HepG2 (cell line): ENCODE data around the gene MORN5. TPM values are rescaled to one million over a fixed set of nuclear protein-coding genes. Genes with fewer than 3 reads are reported as not detected.

ENCODE experiments used
- BORCS8-MEF2B ChIP-seq: sonication (generic); formaldehyde crosslinking; IDR thresholded peaks from 2 replicates; pipeline ENCODE4 v1.8.0; 2022; ENCODE audit warnings: mild to moderate bottlenecking, missing genetic modification reagents
- CBX2 ChIP-seq, 2 experiments: fragments of 200-600 bp in 1 of 2; sonication (generic); formaldehyde crosslinking in 1 of 2; IDR thresholded peaks; 2 replicates each; pipeline versions ENCODE4 v1.7.0 to v1.8.1; 2018 to 2022; ENCODE audit warnings: low read depth in 2 of 2, low read length in 1 of 2, mild to moderate bottlenecking in 1 of 2, missing genetic modification reagents in 1 of 2
- KLF6 ChIP-seq: IDR thresholded peaks from 2 replicates; pipeline ENCODE4 v1.8.0; 2016; ENCODE audit warnings: missing biosample characterization, missing genetic modification reagents
- MED1 ChIP-seq: sonication (generic); formaldehyde crosslinking; IDR thresholded peaks from 2 replicates; pipeline ENCODE4 v1.4.0; 2020; ENCODE audit warnings: missing genetic modification reagents
- NBN ChIP-seq: fragments of 450-650 bp; conservative IDR thresholded peaks from 2 replicates; pipeline ENCODE4 v1.6.1; 2017
- NFATC3 ChIP-seq: sonication (generic); formaldehyde crosslinking; IDR thresholded peaks from 2 replicates; pipeline ENCODE4 v1.5.1; 2020; ENCODE audit warnings: mild to moderate bottlenecking, missing genetic modification reagents
- NR3C1 ChIP-seq: sonication (generic); formaldehyde crosslinking; IDR thresholded peaks from 2 replicates; pipeline ENCODE4 v1.4.0; 2020; ENCODE audit warnings: missing genetic modification reagents
- PITX1 ChIP-seq: sonication (generic); formaldehyde crosslinking; IDR thresholded peaks from 2 replicates; pipeline ENCODE4 v1.5.1; 2020; ENCODE audit warnings: mild to moderate bottlenecking, missing genetic modification reagents
- POLR2AphosphoS2 ChIP-seq: IDR thresholded peaks from 2 replicates; pipeline ENCODE4 v1.6.1; 2011; ENCODE audit warnings: low read depth, low read length, improper control_type of control experiment
- SMC3 ChIP-seq: IDR thresholded peaks from 2 replicates; pipeline ENCODE4 v1.6.1; 2011; ENCODE audit warnings: low read length, improper control_type of control experiment
- TAF1 ChIP-seq: sonication (generic); formaldehyde crosslinking; IDR thresholded peaks from 2 replicates; pipeline ENCODE4 v1.4.0; 2020; ENCODE audit warnings: missing genetic modification reagents
- TCF7 ChIP-seq: sonication (generic); IDR thresholded peaks from 2 replicates; pipeline ENCODE4 v1.6.1; 2016; ENCODE audit warnings: antibody characterized with exemption, low read depth
- TGIF2 ChIP-seq: IDR thresholded peaks from 2 replicates; pipeline ENCODE4 v1.6.1; 2016; ENCODE audit warnings: control low read depth, missing compliant biosample characterization
- ZBTB3 ChIP-seq: sonication (generic); formaldehyde crosslinking; IDR thresholded peaks from 2 replicates; pipeline ENCODE4 v1.4.0; 2020; ENCODE audit warnings: low read depth, mild to moderate bottlenecking, moderate library complexity, missing genetic modification reagents, borderline replicate concordance
- ZMYM2 ChIP-seq: sonication (generic); formaldehyde crosslinking; IDR thresholded peaks from 2 replicates; pipeline ENCODE4 v1.8.0; 2022; ENCODE audit warnings: mild to moderate bottlenecking, missing genetic modification reagents
- ZNF180 ChIP-seq: sonication (generic); formaldehyde crosslinking; IDR thresholded peaks from 2 replicates; pipeline ENCODE4 v1.4.0; 2020; ENCODE audit warnings: low read depth, missing genetic modification reagents, borderline replicate concordance
- ZNF282 ChIP-seq: fragments of 450-650 bp; IDR thresholded peaks from 2 replicates; pipeline ENCODE4 v1.6.1; 2018; ENCODE audit not compliant: partially characterized antibody
- ZNF496 ChIP-seq: sonication (generic); formaldehyde crosslinking; IDR thresholded peaks from 2 replicates; pipeline ENCODE4 v1.8.1; 2023; ENCODE audit warnings: mild to moderate bottlenecking, moderate library complexity, missing genetic modification reagents; ENCODE audit not compliant: insufficient replicate concordance
- ZNF552 ChIP-seq: sonication (generic); formaldehyde crosslinking; IDR thresholded peaks from 2 replicates; pipeline ENCODE4 v1.9.0; 2022; ENCODE audit warnings: missing genetic modification reagents, mild to moderate bottlenecking, borderline replicate concordance
- ZNF558 ChIP-seq: sonication (generic); formaldehyde crosslinking; IDR thresholded peaks from 2 replicates; pipeline ENCODE4 v1.9.0; 2022; ENCODE audit warnings: mild to moderate bottlenecking, missing genetic modification reagents, borderline replicate concordance
- ZNF790 ChIP-seq: sonication (generic); formaldehyde crosslinking; IDR thresholded peaks from 2 replicates; pipeline ENCODE4 v1.8.0; 2022; ENCODE audit warnings: missing genetic modification reagents, mild to moderate bottlenecking, borderline replicate concordance
- polyA plus RNA-seq, 8 experiments: library from polyadenylated mRNA; depleted of rRNA in 3 of 8; stranded (reverse) in 7 of 8; unstranded in 1 of 8; fragments of >200 nt; fragmentation: Illumina TruSeq in 4 of 8; extraction: Trizol in 4 of 8; gene quantifications; 2 replicates each; pipeline versions ENCODE4 v1.2.1 to v1.2.3, GENCODE V29; 2011 to 2016; ENCODE audit warnings: low read depth in 4 of 8, missing spikeins in 1 of 8, mixed read lengths in 1 of 8; ENCODE audit not compliant: insufficient read depth in 1 of 8
- total RNA-seq, 5 experiments: library from RNA; depleted of rRNA; stranded (reverse); fragments of >200 nt; fragmentation: Illumina TruSeq; extraction: Trizol; gene quantifications; 2 replicates each; pipeline ENCODE4 v1.2.3, GENCODE V29; 2016; ENCODE audit warnings: low read depth in 1 of 5
- TF ChIP-seq, protein P1 (sequence below): sonication (generic); formaldehyde crosslinking; IDR thresholded peaks from 2 replicates; pipeline ENCODE4 v1.5.0; 2020; ENCODE audit warnings: missing genetic modification reagents, mild to moderate bottlenecking, borderline replicate concordance
- TF ChIP-seq, protein P2 (sequence below), 2 experiments: sonication (generic) in 1 of 2; formaldehyde crosslinking in 1 of 2; IDR thresholded peaks; 2 replicates each; pipeline versions ENCODE4 v1.5.1 to v1.6.1; 2011 to 2020; ENCODE audit warnings: borderline replicate concordance in 1 of 2, low read depth in 1 of 2, low read length in 1 of 2, mild to moderate bottlenecking in 1 of 2, missing genetic modification reagents in 1 of 2, moderate library complexity in 1 of 2
- TF ChIP-seq, protein P3 (sequence below): sonication (generic); formaldehyde crosslinking; IDR thresholded peaks from 2 replicates; pipeline ENCODE4 v1.5.1; 2020; ENCODE audit warnings: missing genetic modification reagents, mild to moderate bottlenecking, borderline replicate concordance

The MORN5 gene
- total and polyA plus RNA-seq, 2 of the 13 experiments (the other 11 are each of a cell fraction or from before 2014, with no cell fraction given), result not detected

DNA sequence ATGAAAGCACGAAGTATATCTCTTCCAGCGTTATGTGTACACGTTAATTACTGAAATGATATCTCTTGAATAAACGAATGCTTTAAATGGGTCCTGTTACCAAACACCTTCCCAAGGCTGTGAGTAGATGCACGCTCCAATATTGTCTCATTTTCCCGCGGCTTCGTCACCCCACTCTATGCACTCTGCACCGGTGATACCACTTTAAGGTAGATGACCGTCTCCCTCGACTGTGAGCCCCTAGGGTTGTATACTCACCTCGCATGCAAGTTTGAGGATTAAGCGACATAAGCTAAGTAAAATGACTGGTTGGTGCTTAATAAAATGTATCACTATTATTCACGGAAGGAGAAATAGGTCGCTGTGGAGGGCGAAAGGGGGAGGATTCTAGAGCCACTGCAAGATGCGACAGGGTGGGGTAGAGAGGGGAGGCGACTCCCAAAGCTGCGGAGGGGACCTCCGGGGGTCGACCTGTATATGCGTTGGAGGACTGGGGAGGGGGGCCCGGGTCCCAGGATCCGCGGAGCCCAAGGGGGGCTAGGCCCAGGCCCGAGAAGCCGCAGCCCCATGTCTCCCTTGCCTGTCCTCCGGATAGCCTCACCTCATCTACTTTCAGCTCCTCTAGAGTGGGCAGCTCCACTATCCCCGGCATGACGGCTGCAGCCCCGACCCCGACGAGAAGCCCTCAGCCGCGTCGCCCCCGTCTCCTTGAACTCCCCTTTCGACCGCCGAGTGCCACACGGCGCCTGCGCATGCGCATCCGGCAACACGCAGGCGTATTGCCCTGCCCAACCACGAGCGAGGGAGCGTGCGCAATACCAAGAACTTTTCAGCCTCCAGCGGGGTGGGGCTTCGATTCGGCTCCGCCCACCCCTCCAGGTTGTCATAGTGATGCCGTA, at the start of gene MORN5, which contains the start of gene NDUFA8 (continued):
- TF ChIP-seq PITX1 (CRISPR knock-in tag) (no peak), CBX2 (IDR thresholded peaks at IDR 0.05; ENCODE audit: low read depth, low read length) (no peak), CBX2 (CRISPR knock-in tag; IDR thresholded peaks at IDR 0.05; ENCODE audit: low read depth) (no peak), ZBTB3 (CRISPR knock-in tag) (no peak), BORCS8-MEF2B (CRISPR knock-in tag) (peak; percentile 87), ZNF282 (no peak), POLR2AphosphoS2 (no peak), NR3C1 (CRISPR knock-in tag) (no peak), ZMYM2 (CRISPR knock-in tag) (no peak), ZNF552 (no peak), NFATC3 (CRISPR knock-in tag) (no peak), MED1 (CRISPR knock-in tag) (no peak), KLF6 (CRISPR knock-in tag) (no peak), ZNF180 (no peak), ZNF790 (no peak), ZNF496 (CRISPR knock-in tag) (no peak), TGIF2 (CRISPR knock-in tag) (no peak), ZNF558 (CRISPR knock-in tag) (no peak), TAF1 (CRISPR knock-in tag) (peak; percentile 83), TCF7 (no peak), NBN (no peak), SMC3 (no peak)
- TF ChIP-seq, protein P1, sequence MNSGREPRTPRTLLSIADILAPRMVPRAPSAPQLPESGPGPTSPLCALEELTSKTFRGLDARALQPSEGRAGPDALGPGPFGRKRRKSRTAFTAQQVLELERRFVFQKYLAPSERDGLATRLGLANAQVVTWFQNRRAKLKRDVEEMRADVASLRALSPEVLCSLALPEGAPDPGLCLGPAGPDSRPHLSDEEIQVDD, result no peak
- TF ChIP-seq, protein P2, sequence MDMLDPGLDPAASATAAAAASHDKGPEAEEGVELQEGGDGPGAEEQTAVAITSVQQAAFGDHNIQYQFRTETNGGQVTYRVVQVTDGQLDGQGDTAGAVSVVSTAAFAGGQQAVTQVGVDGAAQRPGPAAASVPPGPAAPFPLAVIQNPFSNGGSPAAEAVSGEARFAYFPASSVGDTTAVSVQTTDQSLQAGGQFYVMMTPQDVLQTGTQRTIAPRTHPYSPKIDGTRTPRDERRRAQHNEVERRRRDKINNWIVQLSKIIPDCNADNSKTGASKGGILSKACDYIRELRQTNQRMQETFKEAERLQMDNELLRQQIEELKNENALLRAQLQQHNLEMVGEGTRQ (IDR thresholded peaks at IDR 0.05; ENCODE audit: low read depth, low read length), result no peak
- TF ChIP-seq, protein P2 (CRISPR knock-in tag; IDR thresholded peaks at IDR 0.05; ENCODE audit: borderline replicate concordance), result no peak
- TF ChIP-seq, protein P3, sequence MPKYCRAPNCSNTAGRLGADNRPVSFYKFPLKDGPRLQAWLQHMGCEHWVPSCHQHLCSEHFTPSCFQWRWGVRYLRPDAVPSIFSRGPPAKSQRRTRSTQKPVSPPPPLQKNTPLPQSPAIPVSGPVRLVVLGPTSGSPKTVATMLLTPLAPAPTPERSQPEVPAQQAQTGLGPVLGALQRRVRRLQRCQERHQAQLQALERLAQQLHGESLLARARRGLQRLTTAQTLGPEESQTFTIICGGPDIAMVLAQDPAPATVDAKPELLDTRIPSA (CRISPR knock-in tag), result no peak
